K562 (cell line): ENCODE data around the gene TPM4. TPM values are rescaled to one million over a fixed set of nuclear protein-coding genes. Genes with fewer than 3 reads are reported as not detected.
A peak's percentile ranks its signal among the peaks of the same experiment; 100 is the strongest.

ENCODE experiments used
- BRD4 ChIP-seq: fragments of 200-600 bp; sonication (generic); IDR thresholded peaks from 2 replicates; pipeline ENCODE4 v1.6.1; 2017; ENCODE audit warnings: inconsistent platforms
- GABPB1 ChIP-seq: sonication (generic); formaldehyde crosslinking; IDR thresholded peaks from 2 replicates; pipeline ENCODE4 v1.8.0; 2022; ENCODE audit warnings: mild to moderate bottlenecking, missing genetic modification reagents
- HMG20B ChIP-seq: fragments of 250-450 bp; sonication (Bioruptor Pico); IDR thresholded peaks from 2 replicates; pipeline ENCODE4 v1.5.0; 2021; ENCODE audit warnings: mild to moderate bottlenecking
- HNRNPL ChIP-seq: fragments of 200-400 bp; formaldehyde crosslinking; IDR thresholded peaks from 2 replicates; pipeline ENCODE4 v1.6.1; 2017; ENCODE audit warnings: low read depth, mild to moderate bottlenecking, low read length
- MXI1 ChIP-seq: IDR thresholded peaks from 2 replicates; pipeline ENCODE4 v1.6.1; 2011; ENCODE audit warnings: low read depth, mild to moderate bottlenecking, improper control_type of control experiment, low read length
- NCOA2 ChIP-seq, 2 experiments: fragments of 450-650 bp; IDR thresholded peaks; 2 replicates each; pipeline ENCODE4 v1.6.1; 2018; ENCODE audit warnings: mild to moderate bottlenecking in 2 of 2, moderate library complexity in 1 of 2; ENCODE audit not compliant: partially characterized antibody in 2 of 2
- NR2C2 ChIP-seq, 2 experiments: fragments of 200-800 bp in 1 of 2; sonication (Bioruptor generic) in 1 of 2; sonication (generic) in 1 of 2; formaldehyde crosslinking in 1 of 2; IDR thresholded peaks; 2 replicates each; pipeline versions ENCODE4 v1.6.1 to v1.8.0; 2016 to 2022; ENCODE audit warnings: mild to moderate bottlenecking in 1 of 2, missing compliant biosample characterization in 1 of 2, missing genetic modification characterization in 1 of 2, missing genetic modification reagents in 1 of 2
- PHB ChIP-seq: fragments of 250-450 bp; sonication (Bioruptor Pico); IDR thresholded peaks from 2 replicates; pipeline ENCODE4 v1.5.0; 2021
- RBM39 ChIP-seq: fragments of 200-400 bp; formaldehyde crosslinking; optimal IDR thresholded peaks from 2 replicates; pipeline ENCODE3; 2018; ENCODE audit warnings: low read depth, low read length
- RFX7 ChIP-seq: fragments of 250-450 bp; sonication (Bioruptor Pico); IDR thresholded peaks from 2 replicates; pipeline ENCODE4 v1.5.1; 2021; ENCODE audit warnings: mild to moderate bottlenecking
- RNF2 ChIP-seq: sonication (generic); IDR thresholded peaks from 2 replicates; pipeline ENCODE4 v1.6.1; 2016
- SAFB2 ChIP-seq: fragments of 200-400 bp; formaldehyde crosslinking; IDR thresholded peaks from 2 replicates; pipeline ENCODE4 v1.6.1; 2018; ENCODE audit warnings: borderline replicate concordance, low read length, low read depth, moderate library complexity; ENCODE audit not compliant: severe bottlenecking
- SIRT6 ChIP-seq: IDR thresholded peaks from one replicate; pipeline ENCODE4 v1.6.1; 2012; ENCODE audit warnings: low read depth, mild to moderate bottlenecking, control low read depth, inconsistent platforms, low read length, moderate library complexity
- ZBTB7A ChIP-seq: IDR thresholded peaks from 2 replicates; pipeline ENCODE4 v1.6.1; 2011; ENCODE audit warnings: low read depth, mild to moderate bottlenecking, low read length, moderate library complexity, borderline replicate concordance; ENCODE audit not compliant: control insufficient read depth
- ZBTB8A ChIP-seq: fragments of 450-650 bp; IDR thresholded peaks from 2 replicates; pipeline ENCODE4 v1.6.1; 2018; ENCODE audit warnings: mild to moderate bottlenecking, moderate library complexity; ENCODE audit not compliant: partially characterized antibody
- ZKSCAN1 ChIP-seq: fragments of 150-350 bp; IDR thresholded peaks from 2 replicates; pipeline ENCODE4 v1.6.1; 2016; ENCODE audit warnings: low read depth, low read length
- ZNF124 ChIP-seq: sonication (generic); formaldehyde crosslinking; IDR thresholded peaks from 2 replicates; pipeline ENCODE4 v1.8.1; 2022; ENCODE audit warnings: missing genetic modification reagents
- ZNF174 ChIP-seq: fragments of 250-450 bp; sonication (Bioruptor Pico); IDR thresholded peaks from 2 replicates; pipeline ENCODE4 v1.4.0; 2020; ENCODE audit warnings: mild to moderate bottlenecking
- ZNF324 ChIP-seq: fragments of 250-450 bp; sonication (Bioruptor Pico); IDR thresholded peaks from 2 replicates; pipeline ENCODE4 v1.4.0; 2020; ENCODE audit warnings: mild to moderate bottlenecking
- ZNF41 ChIP-seq: fragments of 250-450 bp; sonication (Bioruptor Pico); conservative IDR thresholded peaks from 2 replicates; pipeline ENCODE4 v1.4.0; 2020; ENCODE audit warnings: mild to moderate bottlenecking
- ZNF444 ChIP-seq: fragments of 250-450 bp; sonication (Bioruptor Pico); IDR thresholded peaks from 2 replicates; pipeline ENCODE4 v1.4.0; 2020; ENCODE audit warnings: mild to moderate bottlenecking, moderate library complexity
- ZNF699 ChIP-seq: fragments of 250-450 bp; sonication (Bioruptor Pico); IDR thresholded peaks from 2 replicates; pipeline ENCODE4 v1.8.0; 2021; ENCODE audit warnings: mild to moderate bottlenecking, moderate library complexity; ENCODE audit not compliant: insufficient replicate concordance
- ZNF707 ChIP-seq: fragments of 250-450 bp; sonication (Bioruptor Pico); conservative IDR thresholded peaks from 2 replicates; pipeline ENCODE4 v1.8.0; 2022; ENCODE audit warnings: inconsistent platforms, mild to moderate bottlenecking, moderate library complexity
- ZNF764 ChIP-seq: fragments of 250-450 bp; sonication (Bioruptor Pico); IDR thresholded peaks from 2 replicates; pipeline ENCODE4 v1.4.0; 2020; ENCODE audit warnings: low read depth, mild to moderate bottlenecking, moderate library complexity
- ZSCAN29 ChIP-seq: fragments of 450-650 bp; IDR thresholded peaks from 2 replicates; pipeline ENCODE4 v1.6.1; 2017
- polyA plus RNA-seq, 8 experiments: library from polyadenylated mRNA; depleted of rRNA in 4 of 8; stranded (reverse) in 5 of 8; unstranded in 3 of 8; fragments of >200 nt; fragmentation: Nextera tagmentation in 2 of 8; fragmentation: Illumina TruSeq in 1 of 8; extraction: Ambion mirVana in 2 of 8; extraction: Trizol in 1 of 8; gene quantifications; 2 replicates each; pipeline versions ENCODE4 v1.2.1 to v1.2.3, GENCODE V29; 2011 to 2014; ENCODE audit warnings: inconsistent platforms in 1 of 8, missing spikeins in 1 of 8
- total RNA-seq, 7 experiments: library from RNA; depleted of rRNA in 6 of 7; stranded (reverse); fragments of >200 nt in 6 of 7; fragmentation: Illumina TruSeq in 2 of 7; extraction: Trizol in 2 of 7; gene quantifications; 2 replicates each; pipeline versions ENCODE4 v1.2.1 to v1.2.3, GENCODE V29; 2011 to 2021; ENCODE audit warnings: low replicate concordance in 1 of 7
- TF ChIP-seq, protein P1 (sequence below), 2 experiments: IDR thresholded peaks in 1 of 2; conservative IDR thresholded peaks in 1 of 2; 2 replicates each; pipeline ENCODE4 v1.6.1; 2016; ENCODE audit warnings: low read depth in 2 of 2, mild to moderate bottlenecking in 1 of 2, missing compliant biosample characterization in 1 of 2, missing genetic modification characterization in 1 of 2, moderate library complexity in 1 of 2
- TF ChIP-seq, protein P2 (sequence below): IDR thresholded peaks from 3 replicates; pipeline ENCODE4 v1.6.1; 2011; ENCODE audit warnings: borderline replicate concordance, mild to moderate bottlenecking; ENCODE audit not compliant: insufficient read length, insufficient read depth

Gene TPM4
- total and polyA plus RNA-seq, 9 of the 15 experiments (the other 6 are each of a cell fraction or from before 2014, with no cell fraction given), result 28.1 to 111 (median 77.4) TPM

DNA sequence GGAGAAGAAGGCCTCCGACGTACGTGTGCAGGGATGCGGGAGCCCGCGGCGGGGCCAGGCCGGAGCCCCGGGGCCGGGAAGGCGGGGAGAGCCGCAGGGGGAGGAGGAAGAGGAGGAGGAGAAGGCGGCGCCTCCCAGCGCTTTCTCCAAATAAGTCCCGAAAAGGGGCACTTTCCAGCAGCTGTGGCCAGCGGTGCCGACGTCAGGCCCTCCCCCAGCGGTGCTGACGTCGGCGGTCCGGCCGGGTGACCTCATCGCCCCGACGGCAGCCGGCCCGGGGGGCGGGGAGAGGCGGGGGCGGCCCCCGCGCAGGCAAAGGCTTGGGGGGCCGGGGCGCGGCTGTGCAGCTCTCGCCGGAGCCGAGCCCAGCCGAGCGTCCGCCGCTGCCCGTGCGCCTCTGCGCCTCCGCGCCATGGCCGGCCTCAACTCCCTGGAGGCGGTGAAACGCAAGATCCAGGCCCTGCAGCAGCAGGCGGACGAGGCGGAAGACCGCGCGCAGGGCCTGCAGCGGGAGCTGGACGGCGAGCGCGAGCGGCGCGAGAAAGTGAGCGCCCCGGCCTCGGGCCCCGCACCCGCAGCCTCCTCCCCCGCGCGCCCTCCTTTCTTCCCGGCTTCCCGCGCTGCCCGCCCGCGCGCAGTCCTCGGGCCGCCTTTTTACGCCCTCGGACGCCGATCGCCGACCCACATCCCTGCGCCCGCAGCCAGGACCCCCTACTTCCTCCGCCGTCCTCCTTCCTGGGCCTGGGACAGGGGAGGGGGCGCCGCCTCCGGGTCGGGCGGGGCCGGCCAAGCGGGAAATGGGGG is at the start of gene TPM4 (continued):
- TF ChIP-seq GABPB1 (CRISPR knock-in tag), result no peak
- no peak for TF ChIP-seq PHB
- TF ChIP-seq, protein P1, sequence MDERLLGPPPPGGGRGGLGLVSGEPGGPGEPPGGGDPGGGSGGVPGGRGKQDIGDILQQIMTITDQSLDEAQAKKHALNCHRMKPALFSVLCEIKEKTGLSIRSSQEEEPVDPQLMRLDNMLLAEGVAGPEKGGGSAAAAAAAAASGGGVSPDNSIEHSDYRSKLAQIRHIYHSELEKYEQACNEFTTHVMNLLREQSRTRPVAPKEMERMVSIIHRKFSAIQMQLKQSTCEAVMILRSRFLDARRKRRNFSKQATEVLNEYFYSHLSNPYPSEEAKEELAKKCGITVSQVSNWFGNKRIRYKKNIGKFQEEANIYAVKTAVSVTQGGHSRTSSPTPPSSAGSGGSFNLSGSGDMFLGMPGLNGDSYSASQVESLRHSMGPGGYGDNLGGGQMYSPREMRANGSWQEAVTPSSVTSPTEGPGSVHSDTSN (CRISPR knock-in tag; IDR thresholded peaks at IDR 0.05; ENCODE audit: low read depth), result no peak
- TF ChIP-seq, protein P1 (tag; conservative IDR thresholded peaks at IDR 0.05; ENCODE audit: low read depth), result no peak
- no peak for TF ChIP-seq ZNF699
- TF ChIP-seq ZSCAN29, result no peak
- TF ChIP-seq HMG20B, result no peak
- no peak for TF ChIP-seq ZNF41 (CRISPR knock-in tag)
- no peak for TF ChIP-seq MXI1
- TF ChIP-seq NCOA2 (IDR thresholded peaks at IDR 0.05; ENCODE audit: partially characterized antibody in 2 of 2), result no peak
- no peak for TF ChIP-seq RBM39
- no peak for TF ChIP-seq RFX7 (CRISPR knock-in tag)
- no peak for TF ChIP-seq SAFB2
- peak; percentile 56; the same call in 1 of the 2 replicates for TF ChIP-seq NR2C2 (CRISPR knock-in tag; IDR thresholded peaks at IDR 0.05)
- TF ChIP-seq NR2C2 (tag; IDR thresholded peaks at IDR 0.05), result peak; percentile 36; the same call in 1 of the 2 replicates
- TF ChIP-seq, protein P2, sequence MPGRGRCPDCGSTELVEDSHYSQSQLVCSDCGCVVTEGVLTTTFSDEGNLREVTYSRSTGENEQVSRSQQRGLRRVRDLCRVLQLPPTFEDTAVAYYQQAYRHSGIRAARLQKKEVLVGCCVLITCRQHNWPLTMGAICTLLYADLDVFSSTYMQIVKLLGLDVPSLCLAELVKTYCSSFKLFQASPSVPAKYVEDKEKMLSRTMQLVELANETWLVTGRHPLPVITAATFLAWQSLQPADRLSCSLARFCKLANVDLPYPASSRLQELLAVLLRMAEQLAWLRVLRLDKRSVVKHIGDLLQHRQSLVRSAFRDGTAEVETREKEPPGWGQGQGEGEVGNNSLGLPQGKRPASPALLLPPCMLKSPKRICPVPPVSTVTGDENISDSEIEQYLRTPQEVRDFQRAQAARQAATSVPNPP, result no peak
- TF ChIP-seq ZNF444, result no peak
- no peak for TF ChIP-seq ZNF124 (CRISPR knock-in tag)
- TF ChIP-seq SIRT6, result no peak
- TF ChIP-seq RNF2, result no peak
- TF ChIP-seq BRD4, result peak; percentile 30; the same call in 1 of the 2 replicates
- no peak for TF ChIP-seq ZNF324 (CRISPR knock-in tag)
- no peak for TF ChIP-seq ZKSCAN1
- no peak for TF ChIP-seq ZNF707 (CRISPR knock-in tag)
- TF ChIP-seq ZNF764, result no peak
- TF ChIP-seq ZBTB8A, result no peak
- TF ChIP-seq ZBTB7A, result peak; percentile 44; the same call in 1 of the 2 replicates
- TF ChIP-seq HNRNPL, result no peak; the same call in 1 of the 2 replicates
- TF ChIP-seq ZNF174 (CRISPR knock-in tag), result no peak
